Measurements from ENCODE around the gene CAMK2A. TPM values are rescaled to one million over a fixed set of nuclear protein-coding genes. Genes with fewer than 3 reads are reported as not detected.

Gene CAMK2A
- total and polyA plus RNA-seq, 2 of the 4 experiments (the other 2 are of a cell fraction): 0.18 to 0.19 TPM

DNA sequence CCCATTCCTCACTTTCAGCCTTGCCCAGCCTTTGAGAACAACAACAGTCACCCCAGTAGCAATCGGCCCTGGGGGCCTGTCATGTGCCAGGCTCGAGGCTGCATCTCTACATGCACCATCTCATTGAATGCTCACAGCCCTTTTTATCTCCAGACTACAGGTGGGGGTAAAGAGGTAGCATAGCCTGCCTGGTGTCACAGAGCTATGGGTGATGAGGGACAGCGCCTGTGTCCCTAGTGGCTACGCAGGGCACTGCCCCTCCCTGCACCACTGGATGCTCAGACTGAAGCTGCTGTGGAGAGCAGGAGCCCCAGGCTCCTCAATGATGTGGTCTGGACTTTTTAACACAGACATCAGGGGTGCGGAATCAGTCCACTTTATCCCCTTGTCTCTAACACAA, 2.8 kb downstream of the CAMK2A start:
- Histone ChIP-seq H4K5ac (ENCODE audit: low read depth, low read length) (no peak overlapping the region), H2BK120ac (ENCODE audit: low read depth, low read length) (no peak overlapping the region), H2BK20ac (ENCODE audit: low read depth, low read length) (no peak overlapping the region), H3K9ac (ENCODE audit: low read depth, low read length) (no peak overlapping the region), H3K14ac (replicated peaks; ENCODE audit: low read depth, low read length) (no peak overlapping the region), H2AFZ (replicated peaks; ENCODE audit: low read length, poor library complexity) (no peak overlapping the region), H3K56ac (ENCODE audit: extremely low read depth, insufficient read depth, low read length) (no peak overlapping the region), H3K4me3 (ENCODE audit: insufficient read depth, low read depth, low read length) (no peak overlapping the region), H4K8ac (ENCODE audit: low read depth in 2 of 2, low read length in 2 of 2) (no peak overlapping the region), H3K79me1 (ENCODE audit: low read depth in 1 of 2, low read length in 2 of 2) (no peaks in the 10 kb centered on the region), H3K23ac (ENCODE audit: low read depth, low read length) (no peak overlapping the region), H3K9me1 (ENCODE audit: insufficient read depth, low read length) (peaks cover 7% of the 10 kb centered on the region; the same call in 1 of the 2 replicates), H4K20me1 (ENCODE audit: insufficient read depth, low read length) (no peaks in the 10 kb centered on the region), H2BK5ac (ENCODE audit: low read depth, low read length, poor library complexity, severe bottlenecking) (no peak overlapping the region), H3K4me1 (ENCODE audit: control insufficient read depth, insufficient read depth, low read length) (peaks cover 2% of the 10 kb centered on the region; the same call in 1 of the 2 replicates), H2AK5ac (ENCODE audit: low read depth, low read length) (no peak overlapping the region), H3K4me2 (ENCODE audit: low read depth, low read length) (no peak overlapping the region), H3K27me3 (ENCODE audit: control insufficient read depth, insufficient read depth, low read length) (no peaks in the 10 kb centered on the region), H3K27ac (ENCODE audit: insufficient read depth, low read length) (no peak overlapping the region), H2AK9ac (replicated peaks; ENCODE audit: low read depth, low read length, poor library complexity) (no peak overlapping the region), H3K36me3 (ENCODE audit: control insufficient read depth, insufficient read depth, low read length) (no peaks in the 10 kb centered on the region), H3K9me3 (ENCODE audit: control insufficient read depth, insufficient read depth, low read length) (no peaks in the 10 kb centered on the region), H3K18ac (ENCODE audit: low read depth, low read length) (no peak overlapping the region), H2BK15ac (ENCODE audit: low read depth, low read length) (no peak overlapping the region), H4K91ac (ENCODE audit: insufficient read depth, low read depth, low read length) (no peak overlapping the region), H3K4ac (ENCODE audit: low read depth, low read length) (no peak overlapping the region)
- in situ Hi-C loops (cut with MboI; ENCODE audit: low sequenced_read_pairs): no loop called here
- CTCF ChIA-PET: interaction anchor here (0.6 kb wide), 1 partner anchor 64 kb away, joined by 3 read pairs; no protein-coding TSS in a partner anchor
- ATAC-seq (ENCODE audit: low read depth): no peak
- dilution Hi-C loops (cut with HindIII; ENCODE audit: low sequenced_read_pairs, unreplicated experiment): no loop called here
- no peak for DNase-seq
- intact Hi-C loops (cut with micrococcal nuclease): no loop called here
- TF ChIP-seq CEBPB (IDR thresholded peaks at IDR 0.05; ENCODE audit: low read depth, low read length) (no peak), MXI1 (IDR thresholded peaks at IDR 0.05; ENCODE audit: borderline replicate concordance, low read depth, low read length) (no peak), BHLHE40 (IDR thresholded peaks at IDR 0.05; ENCODE audit: low read depth, low read length) (no peak), POLR2A (IDR thresholded peaks at IDR 0.05; ENCODE audit: low read depth, low read length) (no peak)
- TF ChIP-seq, protein P1, sequence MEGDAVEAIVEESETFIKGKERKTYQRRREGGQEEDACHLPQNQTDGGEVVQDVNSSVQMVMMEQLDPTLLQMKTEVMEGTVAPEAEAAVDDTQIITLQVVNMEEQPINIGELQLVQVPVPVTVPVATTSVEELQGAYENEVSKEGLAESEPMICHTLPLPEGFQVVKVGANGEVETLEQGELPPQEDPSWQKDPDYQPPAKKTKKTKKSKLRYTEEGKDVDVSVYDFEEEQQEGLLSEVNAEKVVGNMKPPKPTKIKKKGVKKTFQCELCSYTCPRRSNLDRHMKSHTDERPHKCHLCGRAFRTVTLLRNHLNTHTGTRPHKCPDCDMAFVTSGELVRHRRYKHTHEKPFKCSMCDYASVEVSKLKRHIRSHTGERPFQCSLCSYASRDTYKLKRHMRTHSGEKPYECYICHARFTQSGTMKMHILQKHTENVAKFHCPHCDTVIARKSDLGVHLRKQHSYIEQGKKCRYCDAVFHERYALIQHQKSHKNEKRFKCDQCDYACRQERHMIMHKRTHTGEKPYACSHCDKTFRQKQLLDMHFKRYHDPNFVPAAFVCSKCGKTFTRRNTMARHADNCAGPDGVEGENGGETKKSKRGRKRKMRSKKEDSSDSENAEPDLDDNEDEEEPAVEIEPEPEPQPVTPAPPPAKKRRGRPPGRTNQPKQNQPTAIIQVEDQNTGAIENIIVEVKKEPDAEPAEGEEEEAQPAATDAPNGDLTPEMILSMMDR (conservative IDR thresholded peaks at IDR 0.05; ENCODE audit: low read depth, low read length): 0 out of 2 replicates have a peak, but pooled peaks have one; percentile 11
- no TSS peak for BruUV-seq (replicated peaks)
- 100% methylated on average over 1 of the region's 5 CpGs; no CpG with 5 or more reads in 1 of the 2 experiments for WGBS, 2 experiments (ENCODE audit: extremely low coverage in 2 of 2, insufficient read length in 1 of 2)
- POLR2A ChIA-PET (ENCODE audit: unreplicated experiment): no interaction called here

Measured in IMR-90 (cell line).